A673 (cell line): Measurements from ENCODE around the gene ENOPH1. TPM values are rescaled to one million over a fixed set of nuclear protein-coding genes. Genes with fewer than 3 reads are reported as not detected.

Experiments
- BruUV-seq: library from RNA; stranded (reverse); fragments of 400-500 nt; replicated peaks from 2 replicates; lab custom pipeline; 2021; lab: Mats Ljungman, UMichigan
- CTCF ChIA-PET: fragments of 300-600 bp; sonication (Branson Sonifier 250); formaldehyde crosslinking; loops from one replicate; lab custom pipeline; 2022; ENCODE audit warnings: antibody characterized with exemption; lab: Charles Lee
- POLR2A ChIA-PET: fragments of 300-600 bp; sonication (Branson Sonifier 250); formaldehyde crosslinking; loops from one replicate; lab custom pipeline; 2022; ENCODE audit warnings: antibody characterized with exemption; ENCODE audit not compliant: low non-redundant PET; lab: Charles Lee
- DNase-seq: peaks from one replicate; pipeline ENCODE4 v3.0.0-alpha.2; 2015; ENCODE audit warnings: low spot score
- H3K27ac ChIP-seq: fragments of 200-600 bp; sonication (generic); 2 replicates; pipeline ENCODE4 v1.5.1; 2016; ENCODE audit warnings: mixed run types, low read depth, mild to moderate bottlenecking, mixed read lengths, antibody characterized with exemption, low read length; ENCODE audit not compliant: poor library complexity, severe bottlenecking
- H3K27me3 ChIP-seq: fragments of 200-600 bp; sonication (generic); replicated peaks from 2 replicates; pipeline ENCODE4 v1.6.1; 2017; ENCODE audit warnings: mixed run types, low read depth, mild to moderate bottlenecking, mixed read lengths, antibody characterized with exemption, low read length; ENCODE audit not compliant: insufficient read depth, poor library complexity
- H3K36me3 ChIP-seq: fragments of 200-600 bp; sonication (generic); 2 replicates; pipeline ENCODE4 v1.6.1; 2016; ENCODE audit warnings: mixed run types, mild to moderate bottlenecking, mixed read lengths, antibody characterized with exemption, low read length; ENCODE audit not compliant: insufficient read depth, poor library complexity, severe bottlenecking
- H3K4me1 ChIP-seq: fragments of 200-600 bp; sonication (generic); 2 replicates; pipeline ENCODE4 v1.6.1; 2017; ENCODE audit warnings: mixed run types, mild to moderate bottlenecking, mixed read lengths, antibody characterized with exemption, low read length; ENCODE audit not compliant: insufficient read depth, poor library complexity, severe bottlenecking
- H3K4me3 ChIP-seq: fragments of 200-600 bp; sonication (generic); 2 replicates; pipeline ENCODE4 v1.5.1; 2016; ENCODE audit warnings: low read depth, mixed run types, mild to moderate bottlenecking, mixed read lengths, low read length; ENCODE audit not compliant: poor library complexity, severe bottlenecking
- H3K9me3 ChIP-seq: fragments of 200-600 bp; sonication (generic); 2 replicates; pipeline ENCODE4 v1.6.1; 2016; ENCODE audit warnings: mixed run types, low read depth, mild to moderate bottlenecking, mixed read lengths, antibody characterized with exemption, low read length; ENCODE audit not compliant: poor library complexity, severe bottlenecking
- CTCF ChIP-seq: fragments of 300-800, 200-600 bp; sonication (generic); conservative IDR thresholded peaks from 2 replicates; pipeline ENCODE4 v1.5.1; 2017; ENCODE audit warnings: low read depth, mild to moderate bottlenecking, antibody characterized with exemption, low read length, moderate library complexity, mixed read lengths
- EZH2 ChIP-seq: fragments of 200-600 bp; sonication (generic); IDR thresholded peaks from 2 replicates; pipeline ENCODE4 v1.6.1; 2017; ENCODE audit warnings: borderline replicate concordance, low read depth, mild to moderate bottlenecking, mixed read lengths, antibody characterized with exemption, low read length; ENCODE audit not compliant: poor library complexity, severe bottlenecking
- intact Hi-C: fragments of 100-400 bp; cut with micrococcal nuclease; formaldehyde crosslinking; loops from one replicate; pipeline ENCODE4 v1.10.0; 2022; ENCODE audit not compliant: unreplicated experiment
- total RNA-seq: library from RNA; stranded (reverse); gene quantifications from 2 replicates; pipeline ENCODE4 v1.2.3, GENCODE V29; 2021

The ENOPH1 gene
- total RNA-seq, 1 experiment from 2014 or later: 29.3 TPM

- DNase-seq: no peak
- Histone ChIP-seq H3K4me3 (peak overlapping the region; percentile 88), H3K27ac (peak overlapping the region; percentile 99), H3K27me3 (no peaks in the 10 kb centered on the region), H3K36me3 (peaks cover 51% of the 10 kb centered on the region), H3K9me3 (no peaks in the 10 kb centered on the region), H3K4me1 (no peaks in the 10 kb centered on the region)
- TF ChIP-seq EZH2 (no peak), CTCF (no peak)
- no TSS peak for BruUV-seq
- intact Hi-C loops: loop anchor here (10.0 kb wide), 1 partner anchor 1024 kb away; no protein-coding TSS in a partner anchor
- ChIA-PET CTCF (interaction anchor here (0.7 kb wide), 1 partner anchor 31 kb away, joined by 8 read pairs; no protein-coding TSS in a partner anchor), POLR2A (interaction anchor here (0.7 kb wide), 1 partner anchor 680 kb away, joined by 4 read pairs; no protein-coding TSS in a partner anchor)
These were observed 1.8 kb upstream of the ENOPH1 start for GRCh38 chr4:82428526-82428968.

DNA sequence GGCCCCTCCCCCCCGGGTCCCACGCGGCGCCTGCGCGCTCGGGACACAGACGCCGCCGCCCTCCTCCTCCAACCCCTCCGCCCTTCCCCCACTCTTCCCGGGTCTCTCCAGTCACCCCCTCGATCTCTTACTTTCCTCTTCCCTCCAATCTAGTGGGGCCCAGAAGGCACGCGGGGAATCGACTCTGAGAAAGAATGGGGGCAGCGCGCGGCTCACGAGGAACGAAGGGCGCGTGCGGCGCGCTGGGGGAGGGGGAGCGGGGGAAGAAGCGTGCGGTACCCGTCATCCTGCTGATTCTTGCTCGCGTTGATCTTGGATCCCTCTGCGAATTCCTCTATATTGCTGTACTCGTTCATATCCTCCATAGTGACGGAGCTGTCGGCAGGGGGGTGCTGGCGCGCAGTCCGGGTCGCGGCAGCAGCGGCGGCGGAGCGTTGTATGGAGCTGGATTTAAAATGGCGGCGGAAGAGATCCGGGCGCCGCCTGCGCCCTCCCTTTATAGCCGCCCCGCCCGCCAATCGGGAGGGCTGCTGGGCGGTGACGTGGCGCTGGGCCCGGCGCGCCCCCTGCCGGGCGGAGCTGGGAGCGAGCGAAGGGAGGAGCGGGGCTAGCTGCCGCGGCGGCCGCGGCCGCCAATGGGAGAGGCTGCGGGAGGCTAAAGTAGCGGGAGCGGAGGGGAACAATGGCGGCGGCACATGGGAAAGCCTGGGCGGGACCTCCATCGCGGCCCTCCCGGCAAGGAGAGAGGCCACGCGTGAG is 1.2 kb upstream of the ENOPH1 start:
- H3K36me3 ChIP-seq: peaks cover 45% of the 10 kb centered on the region
- no peaks in the 10 kb centered on the region for H3K9me3 ChIP-seq
- CTCF ChIA-PET: interaction anchor here (0.6 to 0.7 kb wide), 2 partner anchors 31 to 37 kb away, joined by 4 to 8 read pairs; no protein-coding TSS in a partner anchor
- POLR2A ChIA-PET: interaction anchor here (0.6 to 0.7 kb wide), 3 partner anchors 10 to 131 kb away, joined by 3 to 11 read pairs (median 8); no protein-coding TSS in a partner anchor
- no TSS peak for BruUV-seq
- H3K4me3 ChIP-seq: peak overlapping the region; percentile 88
- intact Hi-C loops: loop anchor here (1.0 to 10.0 kb wide), 2 partner anchors 55 to 1024 kb away; no protein-coding TSS in a partner anchor
- no peaks in the 10 kb centered on the region for H3K27me3 ChIP-seq
- DNase-seq: peak; percentile 89
- TF ChIP-seq CTCF (peak; percentile 58), EZH2 (no peak)
- H3K27ac ChIP-seq: peak overlapping the region; percentile 99
- H3K4me1 ChIP-seq: no peaks in the 10 kb centered on the region

- ChIA-PET CTCF (no interaction called here), POLR2A (interaction anchor here (0.6 to 0.7 kb wide), 2 partner anchors 11 to 59 kb away, joined by 3 to 11 read pairs; no protein-coding TSS in a partner anchor)
- Histone ChIP-seq H3K36me3 (peaks cover 39% of the 10 kb centered on the region), H3K27ac (peak overlapping the region; percentile 99), H3K4me1 (no peaks in the 10 kb centered on the region), H3K4me3 (peak overlapping the region; percentile 88), H3K27me3 (no peaks in the 10 kb centered on the region), H3K9me3 (no peaks in the 10 kb centered on the region)
- intact Hi-C loops: loop anchor here (1.0 to 10.0 kb wide), 2 partner anchors 55 to 1025 kb away; no protein-coding TSS in a partner anchor
- DNase-seq: no peak
- BruUV-seq: no TSS peak
- no peak for TF ChIP-seq CTCF
These were observed 630 bp upstream of the ENOPH1 start for GRCh38 chr4:82429728-82430192.
